ENCODE results near the gene TSPAN7.

DNA sequence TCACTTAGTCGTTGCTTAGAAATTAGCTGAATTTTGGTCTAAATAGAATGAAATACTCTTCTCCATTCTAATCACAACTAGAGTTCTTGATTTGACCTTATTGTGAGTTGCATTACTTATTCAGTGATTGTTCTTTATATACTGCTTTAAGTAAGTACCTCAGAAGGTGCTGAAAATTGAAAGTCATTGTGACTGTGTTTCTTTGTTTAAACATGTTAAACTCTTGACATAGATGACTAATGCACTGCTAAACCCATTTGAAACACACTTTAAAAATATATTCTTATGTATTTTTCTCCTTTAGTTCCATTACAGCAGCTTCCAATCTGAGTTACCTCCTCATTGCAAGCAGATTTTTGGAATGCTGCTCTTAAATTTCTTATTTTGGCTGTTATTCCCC, 9.1 kb downstream of the TSPAN7 start:
- TF ChIP-seq, protein P1, sequence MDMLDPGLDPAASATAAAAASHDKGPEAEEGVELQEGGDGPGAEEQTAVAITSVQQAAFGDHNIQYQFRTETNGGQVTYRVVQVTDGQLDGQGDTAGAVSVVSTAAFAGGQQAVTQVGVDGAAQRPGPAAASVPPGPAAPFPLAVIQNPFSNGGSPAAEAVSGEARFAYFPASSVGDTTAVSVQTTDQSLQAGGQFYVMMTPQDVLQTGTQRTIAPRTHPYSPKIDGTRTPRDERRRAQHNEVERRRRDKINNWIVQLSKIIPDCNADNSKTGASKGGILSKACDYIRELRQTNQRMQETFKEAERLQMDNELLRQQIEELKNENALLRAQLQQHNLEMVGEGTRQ (IDR thresholded peaks at IDR 0.05; ENCODE audit: low read depth, low read length) = no peak
- TF ChIP-seq, protein P2, sequence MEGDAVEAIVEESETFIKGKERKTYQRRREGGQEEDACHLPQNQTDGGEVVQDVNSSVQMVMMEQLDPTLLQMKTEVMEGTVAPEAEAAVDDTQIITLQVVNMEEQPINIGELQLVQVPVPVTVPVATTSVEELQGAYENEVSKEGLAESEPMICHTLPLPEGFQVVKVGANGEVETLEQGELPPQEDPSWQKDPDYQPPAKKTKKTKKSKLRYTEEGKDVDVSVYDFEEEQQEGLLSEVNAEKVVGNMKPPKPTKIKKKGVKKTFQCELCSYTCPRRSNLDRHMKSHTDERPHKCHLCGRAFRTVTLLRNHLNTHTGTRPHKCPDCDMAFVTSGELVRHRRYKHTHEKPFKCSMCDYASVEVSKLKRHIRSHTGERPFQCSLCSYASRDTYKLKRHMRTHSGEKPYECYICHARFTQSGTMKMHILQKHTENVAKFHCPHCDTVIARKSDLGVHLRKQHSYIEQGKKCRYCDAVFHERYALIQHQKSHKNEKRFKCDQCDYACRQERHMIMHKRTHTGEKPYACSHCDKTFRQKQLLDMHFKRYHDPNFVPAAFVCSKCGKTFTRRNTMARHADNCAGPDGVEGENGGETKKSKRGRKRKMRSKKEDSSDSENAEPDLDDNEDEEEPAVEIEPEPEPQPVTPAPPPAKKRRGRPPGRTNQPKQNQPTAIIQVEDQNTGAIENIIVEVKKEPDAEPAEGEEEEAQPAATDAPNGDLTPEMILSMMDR (conservative IDR thresholded peaks at IDR 0.05; ENCODE audit: low read depth, low read length) = no peak
- TF ChIP-seq RAD21 (IDR thresholded peaks at IDR 0.05; ENCODE audit: low read length) (no peak), NFE2L2 (IDR thresholded peaks at IDR 0.05; ENCODE audit: low read depth, low read length) (no peak), POLR2A (IDR thresholded peaks at IDR 0.05; ENCODE audit: low read depth, low read length) (no peak), CEBPB (IDR thresholded peaks at IDR 0.05; ENCODE audit: low read depth, low read length) (no peak), MAFK (IDR thresholded peaks at IDR 0.05; ENCODE audit: low read depth, low read length) (no peak), BHLHE40 (IDR thresholded peaks at IDR 0.05; ENCODE audit: low read depth, low read length) (no peak), CHD1 (IDR thresholded peaks at IDR 0.05; ENCODE audit: low read depth, low read length) (no peak), MAZ (IDR thresholded peaks at IDR 0.05; ENCODE audit: borderline replicate concordance, low read depth, low read length) (no peak), RFX5 (IDR thresholded peaks at IDR 0.05; ENCODE audit: low read depth, low read length) (no peak), MXI1 (IDR thresholded peaks at IDR 0.05; ENCODE audit: borderline replicate concordance, low read depth, low read length) (no peak), FOS (IDR thresholded peaks at IDR 0.05; ENCODE audit: low read depth, low read length) (no peak)

Measured in IMR-90 (cell line).